Measurements from ENCODE around the gene LY9.

DNA sequence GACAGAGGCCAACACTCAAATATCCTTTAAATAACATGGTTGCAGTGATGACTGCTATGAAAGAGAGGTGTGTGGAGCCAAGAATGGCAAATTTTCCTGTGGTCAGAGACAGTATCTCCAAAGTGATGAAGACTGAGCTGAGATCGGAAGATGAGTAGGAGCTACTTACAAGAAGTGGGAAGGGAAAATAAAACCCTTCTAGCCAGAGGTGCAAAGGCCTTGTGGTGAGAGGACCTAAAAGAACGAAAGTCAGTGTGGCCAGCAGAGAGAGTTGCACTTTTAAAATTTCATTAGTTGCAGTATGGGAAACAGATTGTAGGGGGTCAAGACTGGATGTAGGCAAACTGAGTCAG lies 39.1 kb upstream of the LY9 start:
- TF ChIP-seq, protein P1, sequence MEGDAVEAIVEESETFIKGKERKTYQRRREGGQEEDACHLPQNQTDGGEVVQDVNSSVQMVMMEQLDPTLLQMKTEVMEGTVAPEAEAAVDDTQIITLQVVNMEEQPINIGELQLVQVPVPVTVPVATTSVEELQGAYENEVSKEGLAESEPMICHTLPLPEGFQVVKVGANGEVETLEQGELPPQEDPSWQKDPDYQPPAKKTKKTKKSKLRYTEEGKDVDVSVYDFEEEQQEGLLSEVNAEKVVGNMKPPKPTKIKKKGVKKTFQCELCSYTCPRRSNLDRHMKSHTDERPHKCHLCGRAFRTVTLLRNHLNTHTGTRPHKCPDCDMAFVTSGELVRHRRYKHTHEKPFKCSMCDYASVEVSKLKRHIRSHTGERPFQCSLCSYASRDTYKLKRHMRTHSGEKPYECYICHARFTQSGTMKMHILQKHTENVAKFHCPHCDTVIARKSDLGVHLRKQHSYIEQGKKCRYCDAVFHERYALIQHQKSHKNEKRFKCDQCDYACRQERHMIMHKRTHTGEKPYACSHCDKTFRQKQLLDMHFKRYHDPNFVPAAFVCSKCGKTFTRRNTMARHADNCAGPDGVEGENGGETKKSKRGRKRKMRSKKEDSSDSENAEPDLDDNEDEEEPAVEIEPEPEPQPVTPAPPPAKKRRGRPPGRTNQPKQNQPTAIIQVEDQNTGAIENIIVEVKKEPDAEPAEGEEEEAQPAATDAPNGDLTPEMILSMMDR (IDR thresholded peaks at IDR 0.05): no peak
- TF ChIP-seq ZFX (IDR thresholded peaks at IDR 0.05; ENCODE audit: borderline replicate concordance): no peak
